ENCODE data around the gene TTYH3.
"Not testable (repeated sequence)": the region's sequence is repeated elsewhere in the genome, so short reads cannot be mapped to it uniquely, and the experiment has no call there.

The TTYH3 gene

GRCh38 chr7:2666155-2666554 lies 34.4 kb downstream of the TTYH3 start:
- no peak for DNase-seq (ENCODE audit: low spot score)

- DNase-seq (ENCODE audit: low spot score): no peak
Measured at GRCh38 chr7:2666588-2667250, 34.9 kb downstream of the TTYH3 start.

- DNase-seq (ENCODE audit: low spot score): no peak
Measured at GRCh38 chr7:2667843-2668242, 36.1 kb downstream of the TTYH3 start.

GRCh38 chr7:2668401-2668800 lies 36.6 kb downstream of the TTYH3 start:
- DNase-seq (ENCODE audit: low spot score): peak; percentile 41

GRCh38 chr7:2670171-2670570 lies 38.4 kb downstream of the TTYH3 start:
- no peak for DNase-seq (ENCODE audit: low spot score)

GRCh38 chr7:2670720-2671391 lies 39.1 kb downstream of the TTYH3 start:
- peak; percentile 74 for DNase-seq (ENCODE audit: low spot score)

- not testable (repeated sequence) for DNase-seq (ENCODE audit: low spot score)
Measured at GRCh38 chr7:2673214-2673613, 41.4 kb downstream of the TTYH3 start.

- DNase-seq (ENCODE audit: low spot score): no peak
Measured at GRCh38 chr7:2673934-2674333, 42.1 kb downstream of the TTYH3 start.

DNA sequence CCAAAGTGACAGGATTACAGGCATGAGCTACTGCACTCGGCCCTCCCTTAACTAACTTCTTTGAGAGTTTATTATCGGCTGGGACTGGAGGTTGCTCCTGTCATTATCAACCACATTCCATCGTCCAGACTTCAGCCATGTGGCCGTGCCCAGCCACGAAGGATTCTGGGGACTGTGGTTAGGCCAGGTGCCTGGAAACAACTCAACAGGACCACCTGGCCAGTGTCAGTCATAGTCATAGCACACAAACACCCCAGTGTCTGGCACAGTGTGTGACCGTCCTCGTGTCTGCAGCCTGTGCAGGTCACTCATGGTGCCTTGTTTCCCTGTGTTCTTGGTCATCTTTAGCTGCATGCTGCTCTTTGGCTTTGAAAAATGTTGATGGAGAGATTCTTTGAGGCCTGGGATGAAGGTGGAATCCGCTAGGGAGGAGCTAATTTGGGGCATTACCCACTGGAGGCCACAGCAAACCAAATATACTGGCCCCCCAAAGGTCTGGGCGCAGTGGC lies 43.5 kb downstream of the TTYH3 start:
- no peak for DNase-seq (ENCODE audit: low spot score)

GRCh38 chr7:2676576-2676975 lies 44.8 kb downstream of the TTYH3 start:
- DNase-seq (ENCODE audit: low spot score): not testable (repeated sequence)

DNA sequence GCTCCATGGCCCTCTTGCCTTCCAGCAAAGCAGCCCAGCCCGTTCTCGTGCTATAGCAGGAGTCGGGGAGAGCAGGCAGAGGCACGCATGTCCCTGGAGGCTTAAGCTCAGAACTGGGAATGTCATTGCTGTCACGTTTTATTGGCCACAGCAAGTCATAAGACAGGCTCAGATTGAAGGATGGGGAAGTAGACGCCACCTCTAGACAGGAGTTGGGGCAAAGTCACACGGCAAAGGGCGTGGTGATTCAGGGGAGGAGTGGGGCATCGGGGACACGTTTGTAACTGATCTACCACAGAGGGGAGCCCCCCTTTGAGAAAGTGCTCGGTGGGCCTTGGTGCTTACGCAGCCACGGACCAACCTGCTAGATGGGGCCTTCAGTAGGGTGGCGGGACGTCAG lies 46.7 kb downstream of the TTYH3 start:
- DNase-seq (ENCODE audit: low spot score): not testable (repeated sequence)

DNA sequence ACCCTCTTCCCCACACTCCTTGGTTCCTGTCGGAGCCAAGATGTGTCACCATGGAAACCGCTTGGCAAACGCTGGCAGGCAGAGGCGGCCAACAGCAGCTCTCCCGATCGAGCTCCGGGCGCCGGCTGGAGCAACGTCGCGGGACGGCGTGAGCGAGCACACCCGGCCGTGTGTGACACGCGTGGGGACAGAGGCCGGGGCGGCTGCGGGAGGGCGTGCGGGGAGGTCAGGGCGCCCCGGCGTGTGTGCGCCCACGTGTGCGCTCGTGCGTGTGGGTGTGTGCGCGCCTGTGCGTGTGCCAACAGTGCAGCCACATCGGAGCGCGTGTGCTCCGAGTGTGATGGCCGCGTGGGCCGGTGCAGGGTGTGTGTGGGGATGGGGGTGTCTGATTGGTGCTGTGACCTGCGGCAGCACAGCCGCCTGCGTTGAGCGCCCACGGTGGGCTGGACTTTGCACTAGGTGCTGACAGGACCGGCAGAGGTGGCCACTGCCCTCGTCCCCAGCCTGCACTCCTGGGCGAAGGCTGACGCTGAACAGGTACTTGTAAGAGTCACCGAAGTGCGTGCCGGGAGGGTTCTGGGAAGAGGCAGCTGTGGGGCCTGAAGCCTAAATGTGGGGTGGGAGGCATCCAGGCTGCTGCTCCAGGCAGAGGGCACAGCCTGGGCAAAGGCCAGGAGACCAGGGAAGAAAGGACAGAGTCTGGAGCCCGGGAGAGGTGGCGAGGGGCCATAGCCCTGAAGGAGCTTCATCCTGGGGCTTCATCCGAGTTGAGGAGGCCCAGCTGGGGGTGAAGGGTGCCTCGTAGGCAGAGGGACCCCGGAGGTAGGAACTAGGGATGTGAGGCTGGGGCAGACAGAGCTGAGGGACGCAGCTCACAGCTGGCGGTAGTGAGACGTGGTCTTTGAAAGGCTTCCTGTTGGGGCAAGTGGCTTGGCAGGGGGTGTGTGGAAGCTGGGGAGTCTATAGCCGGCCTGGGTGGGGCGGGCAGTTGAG lies 47.6 kb downstream of the TTYH3 start:
- DNase-seq (ENCODE audit: low spot score): not testable (repeated sequence)

- no peak for DNase-seq (ENCODE audit: low spot score)
Measured at GRCh38 chr7:2680256-2680655, 48.5 kb downstream of the TTYH3 start.

GRCh38 chr7:2680792-2681490 lies 49.2 kb downstream of the TTYH3 start:
- peak; percentile 79 for DNase-seq (ENCODE audit: low spot score)

DNA sequence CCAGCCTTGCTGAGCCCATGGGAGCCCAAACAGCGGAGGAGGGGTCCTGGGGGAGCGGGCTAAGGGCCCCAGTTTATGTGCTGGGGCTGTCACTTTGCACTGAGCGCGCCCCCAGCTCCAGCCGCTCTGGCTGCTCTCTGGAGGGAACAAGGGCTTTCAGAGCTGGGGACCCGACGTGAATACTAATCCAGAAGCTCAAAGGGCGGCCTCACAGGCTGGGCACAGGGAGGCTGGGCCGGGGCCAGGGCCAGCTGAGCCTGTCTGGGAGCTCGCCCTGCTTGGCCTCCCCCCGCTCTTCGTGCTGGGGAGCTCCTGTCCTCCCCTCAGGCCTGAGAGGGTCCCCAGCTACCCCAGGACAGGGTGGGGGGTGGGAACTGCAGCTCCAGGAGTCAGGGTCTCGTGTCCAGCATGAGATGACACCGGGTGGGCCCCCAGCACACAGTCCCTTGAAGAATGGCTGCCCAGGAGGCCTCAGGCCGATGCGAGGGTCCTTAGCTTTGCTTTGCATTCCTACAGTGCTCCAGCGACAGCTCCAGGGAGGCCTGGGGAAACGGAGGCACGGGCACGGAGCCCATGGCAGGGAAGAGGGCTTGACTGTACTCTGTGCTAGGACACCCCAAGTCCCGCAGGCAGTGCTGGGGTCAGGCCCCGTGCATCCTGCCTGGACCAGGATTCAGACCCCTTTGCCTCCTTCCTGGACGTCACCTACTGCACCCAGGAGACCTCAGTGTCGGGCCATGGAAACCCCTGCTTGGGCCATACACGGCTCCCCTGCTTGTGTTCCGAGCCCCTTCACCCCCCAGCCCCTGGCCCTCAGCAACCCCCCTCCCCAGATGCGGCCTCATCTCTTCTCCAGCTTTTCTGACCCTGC lies 50.4 kb downstream of the TTYH3 start:
- DNase-seq (ENCODE audit: low spot score): no peak

DNA sequence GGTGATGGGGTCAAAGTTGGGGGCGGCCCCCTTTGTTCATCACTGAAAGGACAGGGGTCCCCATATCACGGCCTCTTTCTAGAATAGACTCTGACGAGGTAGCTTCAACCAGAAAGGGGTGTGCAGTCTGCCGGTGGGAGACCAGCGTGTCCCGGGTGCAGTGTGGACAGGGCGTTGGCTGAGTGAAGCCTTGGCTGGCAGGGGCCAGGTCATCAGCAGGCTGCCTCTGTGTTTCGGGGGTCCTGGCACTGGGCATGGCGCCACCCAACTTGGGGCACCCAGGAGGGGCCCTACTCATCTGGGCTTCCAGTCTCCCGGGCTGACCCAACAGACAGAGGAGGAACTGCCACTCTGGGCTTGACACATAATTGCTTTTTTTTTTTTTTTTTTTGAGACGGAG lies 52.7 kb downstream of the TTYH3 start:
- DNase-seq (ENCODE audit: low spot score): no peak

- DNase-seq (ENCODE audit: low spot score): no peak
Measured at GRCh38 chr7:2686101-2686500, 54.3 kb downstream of the TTYH3 start.

GRCh38 chr7:2687338-2687869 lies 55.6 kb downstream of the TTYH3 start:
- DNase-seq (ENCODE audit: low spot score): no peak

DNA sequence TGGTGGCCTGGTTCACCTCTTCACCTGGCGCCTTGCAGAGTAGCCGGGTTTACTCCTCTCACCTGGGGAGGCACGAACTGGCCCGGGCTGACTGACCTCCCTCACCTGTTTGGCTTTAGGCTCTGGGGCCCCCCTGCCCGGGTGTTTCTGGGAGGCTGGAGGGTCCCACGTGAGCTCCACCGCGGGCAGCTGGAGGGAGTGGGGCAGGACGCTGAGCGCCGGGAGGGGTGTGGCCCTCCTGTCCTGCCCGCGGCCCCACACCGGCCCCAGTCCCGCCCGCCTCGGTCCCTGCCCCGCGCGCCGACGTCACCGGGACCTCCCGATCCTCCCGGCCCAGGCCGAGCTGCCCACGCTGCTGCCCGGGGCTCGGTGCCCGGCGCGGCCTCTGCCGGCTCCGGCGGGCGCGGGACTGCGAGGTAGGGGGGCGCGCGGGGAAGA lies 56.1 kb downstream of the TTYH3 start, which contains the start of gene AMZ1:
TSS of gene AMZ1 (plus strand) at position 322 of the 438 bp plus-strand sequence. CDS start 12,250 bp downstream, outside the sequence.
- no peak for DNase-seq (ENCODE audit: low spot score)
